SU-DHL-6 (cell line): Measurements from ENCODE around the gene FGD4.

Experiments
- H2AFZ ChIP-seq: fragments of 200-600 bp; sonication (generic); 2 replicates; pipeline ENCODE4 v1.6.1; 2014; ENCODE audit warnings: low read depth, mild to moderate bottlenecking, moderate library complexity, mixed read lengths, antibody characterized with exemption, low read length; ENCODE audit not compliant: severe bottlenecking
- H3F3A ChIP-seq: fragments of 200-600 bp; shearing (Covaris generic); 2 replicates; pipeline ENCODE4 v1.6.0; 2016; ENCODE audit warnings: antibody characterized with exemption, mild to moderate bottlenecking; ENCODE audit not compliant: insufficient read depth
- H3K27ac ChIP-seq: fragments of 200-600 bp; sonication (generic); 2 replicates; pipeline ENCODE4 v1.5.1; 2016; ENCODE audit warnings: low read depth, mild to moderate bottlenecking, low read length, moderate library complexity, mixed read lengths
- H3K27me3 ChIP-seq: fragments of 200-600 bp; sonication (generic), shearing (Covaris generic); 2 replicates; pipeline ENCODE4 v1.6.0; 2014; ENCODE audit warnings: mild to moderate bottlenecking, low read length
- H3K36me3 ChIP-seq: fragments of 200-600 bp; sonication (generic); 2 replicates; pipeline ENCODE4 v1.6.1; 2014; ENCODE audit warnings: mild to moderate bottlenecking, low read length, mixed read lengths
- H3K4me2 ChIP-seq: fragments of 300-600, 200-600 bp; shearing (Covaris generic), sonication (generic); 2 replicates; pipeline ENCODE4 v1.6.0; 2014; ENCODE audit warnings: low read length, low read depth, mild to moderate bottlenecking; ENCODE audit not compliant: poor library complexity, severe bottlenecking
- H3K4me3 ChIP-seq: fragments of 200-600 bp; sonication (generic); 2 replicates; pipeline ENCODE4 v1.5.1; 2014; ENCODE audit warnings: antibody characterized with exemption, low read length, mild to moderate bottlenecking, mixed read lengths; ENCODE audit not compliant: insufficient read depth, poor library complexity, severe bottlenecking
- H3K79me2 ChIP-seq: fragments of 200-600 bp; sonication (generic); 2 replicates; pipeline ENCODE4 v1.6.1; 2014; ENCODE audit warnings: mild to moderate bottlenecking, low read length, moderate library complexity; ENCODE audit not compliant: insufficient read depth
- H3K9ac ChIP-seq: fragments of 200-600 bp; sonication (generic); 2 replicates; pipeline ENCODE4 v1.7.0; 2014; ENCODE audit warnings: mild to moderate bottlenecking, low read length
- H3K9me2 ChIP-seq: fragments of 200-600 bp; sonication (generic); replicated peaks from 2 replicates; pipeline ENCODE4 v1.6.1; 2014; ENCODE audit warnings: low read length; ENCODE audit not compliant: insufficient read depth
- H3K9me3 ChIP-seq: fragments of 200-600 bp; sonication (generic); 2 replicates; pipeline ENCODE4 v1.6.1; 2014; ENCODE audit warnings: low read length, mixed read lengths; ENCODE audit not compliant: insufficient read depth
- H4K20me1 ChIP-seq: fragments of 200-600 bp; sonication (generic); 2 replicates; pipeline ENCODE4 v1.6.1; 2014; ENCODE audit warnings: low read depth, mild to moderate bottlenecking, antibody characterized with exemption, low read length, moderate library complexity, mixed read lengths
- CTCF ChIP-seq: fragments of 200-600 bp; sonication (generic); IDR thresholded peaks from one replicate; pipeline ENCODE4 v1.5.1; 2017; ENCODE audit warnings: antibody characterized with exemption, mild to moderate bottlenecking, low read length, moderate library complexity; ENCODE audit not compliant: insufficient read depth, poor library complexity, severe bottlenecking
- EZH2phosphoT487 ChIP-seq: fragments of 200-600 bp; sonication (generic), shearing (Covaris generic); conservative IDR thresholded peaks from 2 replicates; pipeline ENCODE4 v1.6.1; 2018; ENCODE audit warnings: mild to moderate bottlenecking, antibody characterized with exemption, low read length, moderate library complexity, mixed read lengths

The FGD4 gene

GRCh38 chr12:32692358-32692757 lies 293.0 kb downstream of the FGD4 start:
- no peak overlapping the region for H3K4me2 ChIP-seq
- peaks cover 99% of the 10 kb centered on the region for H3K79me2 ChIP-seq
- no peaks in the 10 kb centered on the region for H3K27me3 ChIP-seq
- TF ChIP-seq EZH2phosphoT487 (no peak), CTCF (no peak)
- no peak overlapping the region for H3K9ac ChIP-seq
- no peak overlapping the region for H2AFZ ChIP-seq
- H3K9me2 ChIP-seq = no peaks in the 10 kb centered on the region
- no peaks in the 10 kb centered on the region for H3F3A ChIP-seq
- H3K9me3 ChIP-seq = no peaks in the 10 kb centered on the region
- no peak overlapping the region for H3K27ac ChIP-seq
- H4K20me1 ChIP-seq = peaks cover 4% of the 10 kb centered on the region
- H3K36me3 ChIP-seq = peaks cover 6% of the 10 kb centered on the region; the same call in 1 of the 2 replicates
- H3K4me3 ChIP-seq = no peak overlapping the region

- no peaks in the 10 kb centered on the region for H3F3A ChIP-seq
- TF ChIP-seq EZH2phosphoT487 (no peak), CTCF (no peak)
- no peaks in the 10 kb centered on the region for H3K9me2 ChIP-seq
- no peak overlapping the region for H3K27ac ChIP-seq
- H3K79me2 ChIP-seq = peaks cover 99% of the 10 kb centered on the region
- no peak overlapping the region for H3K4me2 ChIP-seq
- H3K9ac ChIP-seq = no peak overlapping the region
- H3K36me3 ChIP-seq = peaks cover 6% of the 10 kb centered on the region; the same call in 1 of the 2 replicates
- H3K4me3 ChIP-seq = no peak overlapping the region
- H4K20me1 ChIP-seq = peaks cover 4% of the 10 kb centered on the region
- H3K9me3 ChIP-seq = no peaks in the 10 kb centered on the region
- H3K27me3 ChIP-seq = no peaks in the 10 kb centered on the region
- H2AFZ ChIP-seq = no peak overlapping the region
These were observed 293.7 kb downstream of the FGD4 start for GRCh38 chr12:32693036-32693435.
